ENCODE results near the gene KAZALD1.

DNA sequence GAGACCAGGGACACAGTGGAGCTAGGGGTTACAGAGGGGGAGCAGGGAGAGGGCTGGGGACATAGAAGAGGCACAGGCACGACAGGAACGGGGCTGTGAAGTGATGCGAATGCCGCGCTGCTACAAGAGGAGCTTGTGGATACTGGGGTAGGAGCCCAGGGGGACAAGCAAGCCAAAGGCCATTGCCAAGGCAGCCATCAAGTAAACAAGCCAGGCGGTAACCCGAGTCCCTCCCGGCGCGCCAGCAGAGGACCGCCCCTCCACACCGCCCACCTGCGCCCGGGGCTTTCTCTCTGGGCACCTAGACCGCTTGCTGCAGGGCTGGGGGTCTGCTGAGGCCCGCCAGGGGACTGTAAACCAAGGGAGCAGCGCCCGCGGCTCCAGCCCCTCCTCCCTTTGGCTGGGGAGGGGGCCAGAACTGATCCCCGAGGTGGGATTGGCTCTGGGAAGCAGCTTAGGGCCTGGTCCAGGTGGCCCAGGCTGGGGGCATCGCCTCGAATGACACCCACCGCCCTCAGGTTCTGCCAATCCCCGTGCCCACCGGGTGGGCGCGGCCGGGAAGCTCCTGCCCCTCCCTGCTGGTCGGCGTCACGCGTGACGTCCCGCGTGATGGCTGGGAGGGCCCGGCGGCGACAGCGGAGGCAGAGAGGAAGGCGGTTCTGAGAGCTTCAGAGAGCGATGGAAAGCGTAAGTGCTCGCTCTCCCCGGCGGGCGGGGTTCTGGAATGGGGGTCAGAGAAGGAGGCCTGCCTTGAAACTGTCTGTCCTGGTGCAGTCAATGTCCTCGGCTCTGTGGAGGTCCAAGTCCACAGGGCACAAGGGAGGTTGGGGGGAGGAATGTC lies 29.8 kb upstream of the KAZALD1 start:
- TF ChIP-seq, protein P1, sequence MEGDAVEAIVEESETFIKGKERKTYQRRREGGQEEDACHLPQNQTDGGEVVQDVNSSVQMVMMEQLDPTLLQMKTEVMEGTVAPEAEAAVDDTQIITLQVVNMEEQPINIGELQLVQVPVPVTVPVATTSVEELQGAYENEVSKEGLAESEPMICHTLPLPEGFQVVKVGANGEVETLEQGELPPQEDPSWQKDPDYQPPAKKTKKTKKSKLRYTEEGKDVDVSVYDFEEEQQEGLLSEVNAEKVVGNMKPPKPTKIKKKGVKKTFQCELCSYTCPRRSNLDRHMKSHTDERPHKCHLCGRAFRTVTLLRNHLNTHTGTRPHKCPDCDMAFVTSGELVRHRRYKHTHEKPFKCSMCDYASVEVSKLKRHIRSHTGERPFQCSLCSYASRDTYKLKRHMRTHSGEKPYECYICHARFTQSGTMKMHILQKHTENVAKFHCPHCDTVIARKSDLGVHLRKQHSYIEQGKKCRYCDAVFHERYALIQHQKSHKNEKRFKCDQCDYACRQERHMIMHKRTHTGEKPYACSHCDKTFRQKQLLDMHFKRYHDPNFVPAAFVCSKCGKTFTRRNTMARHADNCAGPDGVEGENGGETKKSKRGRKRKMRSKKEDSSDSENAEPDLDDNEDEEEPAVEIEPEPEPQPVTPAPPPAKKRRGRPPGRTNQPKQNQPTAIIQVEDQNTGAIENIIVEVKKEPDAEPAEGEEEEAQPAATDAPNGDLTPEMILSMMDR (IDR thresholded peaks at IDR 0.05; ENCODE audit: low read length) = no peak
- no peak for TF ChIP-seq EZH2 (IDR thresholded peaks at IDR 0.05; ENCODE audit: borderline replicate concordance, low read length)

Data from OCI-LY1 (cell line).